Psoas muscle (tissue), 8 donors: ENCODE results near the gene VPS54. TPM values are rescaled to one million over a fixed set of nuclear protein-coding genes. Genes with fewer than 3 reads are reported as not detected.

Source experiments
- ATAC-seq, 4 donors: fragments of 200-7000 bp; cut with Tn5 transposase; one replicate each; pipeline ENCODE4 v1.9.1; 2020; ENCODE audit warnings: moderate library complexity in 3 of 4, mild to moderate bottlenecking in 2 of 4
- DNase-seq, 2 donors: peaks; one replicate each; pipeline ENCODE4 v3.0.0-alpha.2; 2020
- H3K27ac ChIP-seq: fragments of 200-600 bp; one replicate; pipeline ENCODE4 v1.8.0; 2022
- H3K27me3 ChIP-seq, 3 donors: fragments of 200-600 bp in 1 of 3; one replicate each; pipeline versions ENCODE4 v1.6.1 to v1.8.0; 2013 to 2022; ENCODE audit warnings: low read length in 2 of 3, mild to moderate bottlenecking in 2 of 3, moderate library complexity in 1 of 3; ENCODE audit not compliant: insufficient read depth in 3 of 3
- H3K36me3 ChIP-seq, 2 donors: fragments of 200-600 bp in 1 of 2; one replicate each; pipeline versions ENCODE4 v1.6.1 to v1.8.0; 2013 to 2022; ENCODE audit warnings: low read depth in 1 of 2, mild to moderate bottlenecking in 1 of 2, moderate library complexity in 1 of 2; ENCODE audit not compliant: insufficient read depth in 1 of 2
- H3K4me1 ChIP-seq: fragments of 200-600 bp; one replicate; pipeline ENCODE4 v1.8.0; 2022
- H3K4me3 ChIP-seq: fragments of 200-600 bp; one replicate; pipeline ENCODE4 v1.8.0; 2022; ENCODE audit warnings: mild to moderate bottlenecking
- H3K9me3 ChIP-seq: fragments of 200-600 bp; one replicate; pipeline ENCODE4 v1.8.0; 2022
- WGBS, 3 donors: extraction: QIAGEN DNeasy Blood & Tissue Kit; methylation state at CpG; one replicate each; pipeline versions ENCODE4 v1.1.6 to v1.1.7; 2013; 5-methylcytosine and 5-hydroxymethylcytosine counted together
- intact Hi-C, 2 donors: fragments of 100-400 bp; cut with DNase I; formaldehyde crosslinking; loops; one replicate each; pipeline versions ENCODE4 v1.11.0 to v1.14.2; 2022
- long read RNA-seq, 2 donors: library from polyadenylated mRNA; unstranded; transcript quantifications; one replicate each; pipeline ENCODE4 v2.0.0, GENCODE V29; 2021
- polyA plus RNA-seq, 3 donors: library from polyadenylated mRNA; stranded (reverse); fragments of 200-250 nt; gene quantifications; one replicate each; pipeline ENCODE4 v1.2.3, GENCODE V29; 2013
- total RNA-seq, 4 donors: library from RNA; stranded (reverse); fragmentation: NEBNext Ultra II Directional in 2 of 4; extraction: Animal tissue kit (Norgen Biotek cat#: 25700) in 2 of 4; gene quantifications; one replicate each; pipeline versions ENCODE4 v1.2.1 to v1.2.4, GENCODE V29; 2021 to 2023
- TF ChIP-seq, protein P1 (sequence below): fragments of 200-600 bp; IDR thresholded peaks from one replicate; pipeline ENCODE4 v1.8.0; 2022; ENCODE audit warnings: antibody characterized with exemption
- donor health status: healthy with polysubstance abuse.
- donor health status: DM: no; HTN: no; CAD: no; lungs with moderate emphysema.
- donor health status: Bipolar disorder and iron deficiency.
- donor health status: healthy.
- donor health status: DM: yes; HTN: yes; CAD: no.
- donor health status: DM: no; HTN: no; CAD: no.
- donor health status: DM: no; HTN: no; CAD: no.
- donor health status: DM: yes; HTN: yes; CAD: no.

The VPS54 gene, protein sequence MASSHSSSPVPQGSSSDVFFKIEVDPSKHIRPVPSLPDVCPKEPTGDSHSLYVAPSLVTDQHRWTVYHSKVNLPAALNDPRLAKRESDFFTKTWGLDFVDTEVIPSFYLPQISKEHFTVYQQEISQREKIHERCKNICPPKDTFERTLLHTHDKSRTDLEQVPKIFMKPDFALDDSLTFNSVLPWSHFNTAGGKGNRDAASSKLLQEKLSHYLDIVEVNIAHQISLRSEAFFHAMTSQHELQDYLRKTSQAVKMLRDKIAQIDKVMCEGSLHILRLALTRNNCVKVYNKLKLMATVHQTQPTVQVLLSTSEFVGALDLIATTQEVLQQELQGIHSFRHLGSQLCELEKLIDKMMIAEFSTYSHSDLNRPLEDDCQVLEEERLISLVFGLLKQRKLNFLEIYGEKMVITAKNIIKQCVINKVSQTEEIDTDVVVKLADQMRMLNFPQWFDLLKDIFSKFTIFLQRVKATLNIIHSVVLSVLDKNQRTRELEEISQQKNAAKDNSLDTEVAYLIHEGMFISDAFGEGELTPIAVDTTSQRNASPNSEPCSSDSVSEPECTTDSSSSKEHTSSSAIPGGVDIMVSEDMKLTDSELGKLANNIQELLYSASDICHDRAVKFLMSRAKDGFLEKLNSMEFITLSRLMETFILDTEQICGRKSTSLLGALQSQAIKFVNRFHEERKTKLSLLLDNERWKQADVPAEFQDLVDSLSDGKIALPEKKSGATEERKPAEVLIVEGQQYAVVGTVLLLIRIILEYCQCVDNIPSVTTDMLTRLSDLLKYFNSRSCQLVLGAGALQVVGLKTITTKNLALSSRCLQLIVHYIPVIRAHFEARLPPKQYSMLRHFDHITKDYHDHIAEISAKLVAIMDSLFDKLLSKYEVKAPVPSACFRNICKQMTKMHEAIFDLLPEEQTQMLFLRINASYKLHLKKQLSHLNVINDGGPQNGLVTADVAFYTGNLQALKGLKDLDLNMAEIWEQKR
- 1 to 10 TPM; 7.2 to 9.9 (median 8.8) TPM for total RNA-seq
- polyA plus RNA-seq, result 1 to 10 TPM; 5.1 to 8.2 (median 6.3) TPM
- long read RNA-seq, donor 1, full-length matches to known transcripts, result 4 of 10 reads
- long read RNA-seq, donor 1, partial matches to known transcripts, result 1 of 10 reads
- long read RNA-seq, donor 1, other reads (novel, unspliced or antisense), result 5 of 10 reads
- long read RNA-seq, donor 2, full-length matches to known transcripts, result 8 of 21 reads
- long read RNA-seq, donor 2, partial matches to known transcripts, result 2 of 21 reads
- long read RNA-seq, donor 2, other reads (novel, unspliced or antisense), result 11 of 21 reads

DNA sequence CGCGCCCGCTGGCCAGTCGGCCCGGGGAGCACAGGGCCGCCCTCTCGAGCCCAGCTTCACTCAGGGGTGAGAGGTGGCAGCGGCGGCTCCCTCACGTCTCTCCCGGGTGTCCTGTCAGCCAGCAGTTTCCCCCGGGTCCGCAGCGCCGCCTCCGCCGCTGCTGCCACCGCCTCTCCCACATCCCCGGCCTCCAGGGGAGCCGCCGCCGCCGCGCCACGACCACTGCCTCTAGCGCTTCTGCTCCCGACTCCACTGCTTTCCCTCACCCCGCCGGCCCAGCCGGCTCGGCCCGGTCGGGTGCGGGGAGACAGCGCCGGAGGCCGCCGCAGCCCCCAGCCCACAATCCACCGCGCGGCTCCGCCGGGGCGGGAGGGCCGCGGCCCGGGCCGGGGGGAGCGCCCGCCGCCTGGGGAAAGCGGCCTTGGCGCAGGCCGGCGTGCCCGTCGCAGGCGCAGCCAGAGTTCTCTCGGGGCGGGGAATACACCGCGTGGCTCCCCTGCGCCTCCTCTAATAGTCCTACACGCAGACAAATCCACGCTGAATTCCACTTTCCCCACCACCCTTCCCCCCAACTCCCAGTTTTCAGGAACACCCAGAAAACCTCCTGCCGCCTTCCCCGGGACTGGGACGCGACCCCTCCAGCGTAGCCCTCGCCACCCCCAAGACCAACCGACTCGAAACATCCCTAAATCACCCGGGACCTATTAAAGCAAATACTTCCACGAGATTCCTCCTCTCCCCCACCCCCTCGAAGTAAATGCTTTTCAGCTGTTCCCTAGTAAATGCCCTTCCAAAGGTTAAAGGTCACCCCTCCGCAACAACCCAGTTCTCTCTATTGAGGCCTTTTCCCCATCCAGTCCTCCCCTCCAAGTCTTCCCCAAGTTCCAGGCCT is at the start of gene VPS54:
TSS of gene VPS54 (minus strand) at position 346 of the 892 bp plus-strand sequence. CDS start 35,429 bp downstream, outside the sequence.
- DNase-seq (peak; percentile 70 to 84), ATAC-seq (peak; percentile 90 to 93 (median 92))
- Histone ChIP-seq H3K4me1 (peaks cover 30% of the 10 kb centered on the region), H3K27ac (peak within 1 kb of the TSS; percentile 95), H3K27me3 (no peaks in the 10 kb centered on the region), H3K4me3 (peak within 1 kb of the TSS; percentile 81), H3K9me3 (no peaks in the 10 kb centered on the region), H3K36me3 (no peaks in the 10 kb centered on the region)
- TF ChIP-seq, protein P1, sequence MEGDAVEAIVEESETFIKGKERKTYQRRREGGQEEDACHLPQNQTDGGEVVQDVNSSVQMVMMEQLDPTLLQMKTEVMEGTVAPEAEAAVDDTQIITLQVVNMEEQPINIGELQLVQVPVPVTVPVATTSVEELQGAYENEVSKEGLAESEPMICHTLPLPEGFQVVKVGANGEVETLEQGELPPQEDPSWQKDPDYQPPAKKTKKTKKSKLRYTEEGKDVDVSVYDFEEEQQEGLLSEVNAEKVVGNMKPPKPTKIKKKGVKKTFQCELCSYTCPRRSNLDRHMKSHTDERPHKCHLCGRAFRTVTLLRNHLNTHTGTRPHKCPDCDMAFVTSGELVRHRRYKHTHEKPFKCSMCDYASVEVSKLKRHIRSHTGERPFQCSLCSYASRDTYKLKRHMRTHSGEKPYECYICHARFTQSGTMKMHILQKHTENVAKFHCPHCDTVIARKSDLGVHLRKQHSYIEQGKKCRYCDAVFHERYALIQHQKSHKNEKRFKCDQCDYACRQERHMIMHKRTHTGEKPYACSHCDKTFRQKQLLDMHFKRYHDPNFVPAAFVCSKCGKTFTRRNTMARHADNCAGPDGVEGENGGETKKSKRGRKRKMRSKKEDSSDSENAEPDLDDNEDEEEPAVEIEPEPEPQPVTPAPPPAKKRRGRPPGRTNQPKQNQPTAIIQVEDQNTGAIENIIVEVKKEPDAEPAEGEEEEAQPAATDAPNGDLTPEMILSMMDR, result no peak
- 1 to 2% (median 1%) methylated on average over 43 to 77 of the region's 77 CpGs for WGBS, 3 donors
- intact Hi-C loops, result no loop called here

DNA sequence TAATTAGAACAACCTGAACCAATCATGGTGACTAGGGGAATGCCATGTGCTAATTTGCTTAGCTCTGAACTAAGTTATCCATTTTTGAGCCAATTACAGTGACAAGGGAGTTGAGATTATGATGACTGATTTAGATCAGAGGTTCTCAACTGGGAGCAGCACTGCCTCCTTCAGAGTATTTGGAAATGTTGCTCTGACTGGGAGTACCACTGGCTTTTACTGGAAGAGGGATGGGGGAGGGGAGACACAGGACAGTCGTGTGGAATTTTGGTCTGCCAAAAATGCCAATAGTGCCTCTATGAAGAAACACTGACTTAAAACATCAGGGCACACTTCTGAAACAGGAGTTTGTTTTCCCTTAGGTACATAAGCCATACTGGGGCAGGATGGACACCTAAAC is 48.1 kb upstream of the VPS54 start:
- DNase-seq (no peak), ATAC-seq (no peak)
- H3K4me3 ChIP-seq, result no peak overlapping the region
- H3K9me3 ChIP-seq, result no peaks in the 10 kb centered on the region
- no peaks in the 10 kb centered on the region for H3K4me1 ChIP-seq
- TF ChIP-seq, protein P1, result no peak
- no peaks in the 10 kb centered on the region for H3K27me3 ChIP-seq
- intact Hi-C loops, result no loop called here
- no peak overlapping the region for H3K27ac ChIP-seq
- 25 to 35% (median 28%) methylated on average over 1 of the region's 1 CpG for WGBS, 3 donors
- H3K36me3 ChIP-seq, result no peaks in the 10 kb centered on the region

DNA sequence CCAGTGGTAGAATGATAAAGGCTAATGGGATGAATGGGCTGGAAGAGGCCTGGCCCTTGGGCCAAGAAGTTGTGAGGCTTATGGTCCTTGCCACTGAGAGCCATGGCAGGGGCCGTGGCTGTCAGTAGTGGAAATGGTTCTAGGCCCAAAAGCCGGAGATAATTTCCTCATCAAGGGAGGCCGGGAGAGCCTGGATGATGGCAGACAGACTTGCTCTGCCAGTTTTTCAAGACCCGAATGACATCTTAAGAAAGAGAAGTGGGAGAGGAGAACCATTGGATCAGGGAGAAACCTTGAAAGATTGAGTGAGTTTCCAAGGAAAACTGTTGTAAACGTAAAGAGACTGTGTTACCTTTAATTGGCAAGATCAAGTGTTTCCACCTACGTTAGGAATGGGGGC is 46.3 kb upstream of the VPS54 start:
- DNase-seq (no peak), ATAC-seq (no peak)
- intact Hi-C loops, result no loop called here
- TF ChIP-seq, protein P1, result no peak
- Histone ChIP-seq H3K4me3 (no peak overlapping the region), H3K27ac (no peak overlapping the region), H3K27me3 (no peaks in the 10 kb centered on the region), H3K9me3 (no peaks in the 10 kb centered on the region), H3K36me3 (no peaks in the 10 kb centered on the region), H3K4me1 (no peaks in the 10 kb centered on the region)
- 81 to 94% (median 92%) methylated on average over 6 of the region's 6 CpGs for WGBS, 3 donors

DNA sequence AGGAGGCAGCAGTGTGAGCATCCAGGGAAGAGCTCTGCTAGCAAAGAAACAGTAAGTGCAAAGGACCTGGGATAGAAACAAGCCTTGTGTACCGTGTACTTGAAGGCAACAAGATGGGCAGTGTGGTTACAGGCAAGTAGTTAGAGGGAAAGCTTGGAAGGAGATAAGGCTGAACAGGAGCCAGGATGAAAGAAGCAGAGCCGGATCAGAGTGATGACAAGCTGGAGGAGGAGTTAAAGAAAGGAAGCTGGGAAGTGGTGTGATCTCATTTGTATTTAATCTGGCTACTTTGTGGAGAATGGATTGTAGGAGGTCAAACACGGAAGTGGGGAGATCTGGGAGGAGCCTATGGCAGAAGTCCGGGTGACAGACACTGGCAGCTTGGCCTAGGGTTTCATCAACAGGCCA is 44.7 kb upstream of the VPS54 start:
- DNase-seq (no peak), ATAC-seq (peak in 2 of 4 donors; percentile 19 to 30)
- Histone ChIP-seq H3K9me3 (no peaks in the 10 kb centered on the region), H3K27me3 (no peaks in the 10 kb centered on the region), H3K27ac (peak overlapping the region; percentile 50), H3K36me3 (no peaks in the 10 kb centered on the region), H3K4me3 (no peak overlapping the region), H3K4me1 (no peaks in the 10 kb centered on the region)
- TF ChIP-seq, protein P1, result no peak
- intact Hi-C loops, result no loop called here
- WGBS, 3 donors, result 40 to 58% (median 46%) methylated on average over 4 of the region's 4 CpGs
